Measurements from ENCODE around the gene PLB1.
A peak's percentile ranks its signal among the peaks of the same experiment; 100 is the strongest.

PLB1 gene

DNA sequence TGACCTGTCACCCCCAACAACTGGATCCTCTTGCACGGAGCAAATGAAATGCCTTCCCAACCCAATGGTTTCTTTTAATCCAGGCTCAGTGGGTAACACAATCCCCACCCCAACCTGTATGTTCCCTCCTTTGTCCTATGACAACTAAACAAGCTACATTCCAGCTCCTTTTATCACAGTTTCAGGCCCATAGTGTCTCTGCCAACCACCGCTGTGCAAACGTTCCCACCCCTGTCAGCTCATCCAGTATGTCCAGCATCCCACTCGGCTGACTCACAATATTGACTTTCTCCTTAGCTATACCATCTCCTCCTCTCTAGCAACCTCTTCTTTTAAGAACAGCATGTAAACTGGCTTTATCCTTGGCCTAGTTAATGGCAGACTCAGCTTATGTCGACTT is 137.9 kb downstream of the PLB1 start:
- Histone ChIP-seq H3K4me1 (ENCODE audit: control insufficient read depth, insufficient read depth, low read depth, low read length) (peaks cover 2% of the 10 kb centered on the region), H3K27ac (ENCODE audit: low read length, poor library complexity, severe bottlenecking) (no peak overlapping the region), H3K14ac (ENCODE audit: low read length in 2 of 2) (no peak overlapping the region), H3K18ac (ENCODE audit: low read depth in 1 of 2, low read length in 2 of 2) (no peak overlapping the region), H3K36me3 (ENCODE audit: control insufficient read depth in 1 of 2, insufficient read depth in 2 of 2, low read depth in 1 of 2, low read length in 2 of 2) (no peaks in the 10 kb centered on the region), H3K9me3 (ENCODE audit: control insufficient read depth, low read length) (no peaks in the 10 kb centered on the region), H3K9ac (ENCODE audit: low read length) (no peak overlapping the region), H2AFZ (ENCODE audit: low read depth, low read length) (no peak overlapping the region), H4K8ac (ENCODE audit: low read length) (no peak overlapping the region), H2BK15ac (ENCODE audit: low read depth, poor library complexity, severe bottlenecking) (no peak overlapping the region), H2AK5ac (ENCODE audit: low read length, severe bottlenecking) (no peak overlapping the region), H2BK5ac (ENCODE audit: low read depth, low read length, poor library complexity, severe bottlenecking) (no peak overlapping the region), H3K4me3 (ENCODE audit: insufficient read depth in 1 of 2, low read depth in 1 of 2, low read length in 2 of 2) (no peak overlapping the region), H3K4me2 (ENCODE audit: low read length, poor library complexity, severe bottlenecking) (no peak overlapping the region), H4K91ac (ENCODE audit: low read length) (no peak overlapping the region), H2BK120ac (ENCODE audit: low read depth, low read length) (no peak overlapping the region), H3K27me3 (ENCODE audit: control insufficient read depth in 1 of 2, insufficient read depth in 1 of 2, low read length in 2 of 2) (no peaks in the 10 kb centered on the region), H3K79me1 (replicated peaks; ENCODE audit: low read length, poor library complexity, severe bottlenecking) (no peaks in the 10 kb centered on the region), H2BK12ac (ENCODE audit: low read length in 2 of 2) (no peak overlapping the region), H3K23ac (ENCODE audit: low read length in 2 of 2) (no peak overlapping the region), H3K4ac (ENCODE audit: low read depth in 1 of 2, low read length in 2 of 2) (no peak overlapping the region)
- 65% methylated on average over 5 of the region's 5 CpGs for WGBS
- DNase-seq = peak; percentile 43

- no peak overlapping the region for H4K8ac ChIP-seq (ENCODE audit: low read length)
- H3K27me3 ChIP-seq (ENCODE audit: control insufficient read depth in 1 of 2, insufficient read depth in 1 of 2, low read length in 2 of 2) = no peaks in the 10 kb centered on the region
- no peak overlapping the region for H2AFZ ChIP-seq (ENCODE audit: low read depth, low read length)
- peak overlapping the region; percentile 20 for H2BK5ac ChIP-seq (ENCODE audit: low read depth, low read length, poor library complexity, severe bottlenecking)
- H3K14ac ChIP-seq (ENCODE audit: low read length in 2 of 2) = no peak overlapping the region
- no peaks in the 10 kb centered on the region for H3K9me3 ChIP-seq (ENCODE audit: control insufficient read depth, low read length)
- no peak overlapping the region for H3K9ac ChIP-seq (ENCODE audit: low read length)
- no peak overlapping the region for H3K4me2 ChIP-seq (ENCODE audit: low read length, poor library complexity, severe bottlenecking)
- no peak overlapping the region for H2BK12ac ChIP-seq (ENCODE audit: low read length in 2 of 2)
- H3K4me3 ChIP-seq (ENCODE audit: insufficient read depth in 1 of 2, low read depth in 1 of 2, low read length in 2 of 2) = no peak overlapping the region
- no peak for DNase-seq
- no peak overlapping the region for H3K23ac ChIP-seq (ENCODE audit: low read length in 2 of 2)
- no peak overlapping the region for H3K27ac ChIP-seq (ENCODE audit: low read length, poor library complexity, severe bottlenecking)
- no peaks in the 10 kb centered on the region for H3K79me1 ChIP-seq (replicated peaks; ENCODE audit: low read length, poor library complexity, severe bottlenecking)
- H3K18ac ChIP-seq (ENCODE audit: low read depth in 1 of 2, low read length in 2 of 2) = no peak overlapping the region
- no peaks in the 10 kb centered on the region for H3K36me3 ChIP-seq (ENCODE audit: control insufficient read depth in 1 of 2, insufficient read depth in 2 of 2, low read depth in 1 of 2, low read length in 2 of 2)
- H3K4me1 ChIP-seq (ENCODE audit: control insufficient read depth, insufficient read depth, low read depth, low read length) = peaks cover 5% of the 10 kb centered on the region
- no peak overlapping the region for H2BK120ac ChIP-seq (ENCODE audit: low read depth, low read length)
- H2AK5ac ChIP-seq (ENCODE audit: low read length, severe bottlenecking) = peak overlapping the region; percentile 29
- 84% methylated on average over 2 of the region's 2 CpGs for WGBS
- H3K4ac ChIP-seq (ENCODE audit: low read depth in 1 of 2, low read length in 2 of 2) = no peak overlapping the region
- no peak overlapping the region for H4K91ac ChIP-seq (ENCODE audit: low read length)
- peak overlapping the region; percentile 68 for H2BK15ac ChIP-seq (ENCODE audit: low read depth, poor library complexity, severe bottlenecking)
These were observed 139.3 kb downstream of the PLB1 start for GRCh38 chr2:28635191-28635611.

DNA sequence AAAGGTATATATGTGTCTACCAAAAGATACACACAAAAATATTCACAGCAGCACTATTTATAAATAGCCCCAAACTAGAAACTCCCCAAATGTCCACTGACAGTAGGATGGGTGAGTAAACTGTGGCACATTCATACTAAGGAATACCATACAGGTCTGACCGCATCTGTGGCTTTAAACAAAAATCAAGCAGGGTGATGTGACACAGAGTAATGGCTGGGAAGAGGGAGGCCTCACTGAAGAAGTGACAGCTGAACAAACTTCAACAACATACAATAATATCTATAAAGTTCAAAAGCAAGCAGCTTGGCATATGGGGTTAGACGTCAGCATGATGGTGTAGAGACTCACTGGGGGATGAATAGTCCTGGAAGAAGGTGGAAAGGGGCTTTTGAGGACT is 140.6 kb downstream of the PLB1 start:
- H3K9me3 ChIP-seq (ENCODE audit: control insufficient read depth, low read length) = no peaks in the 10 kb centered on the region
- no peak overlapping the region for H3K4me2 ChIP-seq (ENCODE audit: low read length, poor library complexity, severe bottlenecking)
- no peak overlapping the region for H2BK120ac ChIP-seq (ENCODE audit: low read depth, low read length)
- no peaks in the 10 kb centered on the region for H3K36me3 ChIP-seq (ENCODE audit: control insufficient read depth in 1 of 2, insufficient read depth in 2 of 2, low read depth in 1 of 2, low read length in 2 of 2)
- H3K27ac ChIP-seq (ENCODE audit: low read length, poor library complexity, severe bottlenecking) = no peak overlapping the region
- H3K14ac ChIP-seq (ENCODE audit: low read length in 2 of 2) = no peak overlapping the region
- DNase-seq = no peak
- H3K4me1 ChIP-seq (ENCODE audit: control insufficient read depth, insufficient read depth, low read depth, low read length) = peaks cover 5% of the 10 kb centered on the region
- H3K23ac ChIP-seq (ENCODE audit: low read length in 2 of 2) = no peak overlapping the region
- no peaks in the 10 kb centered on the region for H3K27me3 ChIP-seq (ENCODE audit: control insufficient read depth in 1 of 2, insufficient read depth in 1 of 2, low read length in 2 of 2)
- no peak overlapping the region for H3K9ac ChIP-seq (ENCODE audit: low read length)
- no peak overlapping the region for H3K4me3 ChIP-seq (ENCODE audit: insufficient read depth in 1 of 2, low read depth in 1 of 2, low read length in 2 of 2)
- 97% methylated on average over 1 of the region's 2 CpGs for WGBS
- H2BK15ac ChIP-seq (ENCODE audit: low read depth, poor library complexity, severe bottlenecking) = no peak overlapping the region
- no peak overlapping the region for H2AFZ ChIP-seq (ENCODE audit: low read depth, low read length)
- no peak overlapping the region for H3K4ac ChIP-seq (ENCODE audit: low read depth in 1 of 2, low read length in 2 of 2)
- no peak overlapping the region for H2BK5ac ChIP-seq (ENCODE audit: low read depth, low read length, poor library complexity, severe bottlenecking)
- H3K79me1 ChIP-seq (replicated peaks; ENCODE audit: low read length, poor library complexity, severe bottlenecking) = no peaks in the 10 kb centered on the region
- no peak overlapping the region for H2AK5ac ChIP-seq (ENCODE audit: low read length, severe bottlenecking)
- no peak overlapping the region for H4K91ac ChIP-seq (ENCODE audit: low read length)
- H4K8ac ChIP-seq (ENCODE audit: low read length) = no peak overlapping the region
- no peak overlapping the region for H2BK12ac ChIP-seq (ENCODE audit: low read length in 2 of 2)
- no peak overlapping the region for H3K18ac ChIP-seq (ENCODE audit: low read depth in 1 of 2, low read length in 2 of 2)

GRCh38 chr2:28637066-28638047 is 141.5 kb downstream of the PLB1 start:
- no peaks in the 10 kb centered on the region for H3K36me3 ChIP-seq (ENCODE audit: control insufficient read depth in 1 of 2, insufficient read depth in 2 of 2, low read depth in 1 of 2, low read length in 2 of 2)
- no peak overlapping the region for H4K8ac ChIP-seq (ENCODE audit: low read length)
- H3K9me3 ChIP-seq (ENCODE audit: control insufficient read depth, low read length) = no peaks in the 10 kb centered on the region
- H4K91ac ChIP-seq (ENCODE audit: low read length) = no peak overlapping the region
- no peak overlapping the region for H3K18ac ChIP-seq (ENCODE audit: low read depth in 1 of 2, low read length in 2 of 2)
- no peak overlapping the region for H3K4ac ChIP-seq (ENCODE audit: low read depth in 1 of 2, low read length in 2 of 2)
- H2AK5ac ChIP-seq (ENCODE audit: low read length, severe bottlenecking) = no peak overlapping the region
- no peak overlapping the region for H2BK5ac ChIP-seq (ENCODE audit: low read depth, low read length, poor library complexity, severe bottlenecking)
- no peak overlapping the region for H2BK120ac ChIP-seq (ENCODE audit: low read depth, low read length)
- H2BK15ac ChIP-seq (ENCODE audit: low read depth, poor library complexity, severe bottlenecking) = peak overlapping the region; percentile 68
- H3K9ac ChIP-seq (ENCODE audit: low read length) = no peak overlapping the region
- no peaks in the 10 kb centered on the region for H3K27me3 ChIP-seq (ENCODE audit: control insufficient read depth in 1 of 2, insufficient read depth in 1 of 2, low read length in 2 of 2)
- no peak overlapping the region for H3K23ac ChIP-seq (ENCODE audit: low read length in 2 of 2)
- H3K4me1 ChIP-seq (ENCODE audit: control insufficient read depth, insufficient read depth, low read depth, low read length) = peaks cover 5% of the 10 kb centered on the region
- no peak for DNase-seq
- H3K4me2 ChIP-seq (ENCODE audit: low read length, poor library complexity, severe bottlenecking) = no peak overlapping the region
- no peaks in the 10 kb centered on the region for H3K79me1 ChIP-seq (replicated peaks; ENCODE audit: low read length, poor library complexity, severe bottlenecking)
- no peak overlapping the region for H2AFZ ChIP-seq (ENCODE audit: low read depth, low read length)
- no peak overlapping the region for H3K4me3 ChIP-seq (ENCODE audit: insufficient read depth in 1 of 2, low read depth in 1 of 2, low read length in 2 of 2)
- no peak overlapping the region for H3K14ac ChIP-seq (ENCODE audit: low read length in 2 of 2)
- no peak overlapping the region for H3K27ac ChIP-seq (ENCODE audit: low read length, poor library complexity, severe bottlenecking)
- H2BK12ac ChIP-seq (ENCODE audit: low read length in 2 of 2) = peak overlapping the region in 1 of 2 experiments; percentile 35
- WGBS = 96% methylated on average over 11 of the region's 12 CpGs
